ENCODE measurements around the gene JAG2.

JAG2 gene

DNA sequence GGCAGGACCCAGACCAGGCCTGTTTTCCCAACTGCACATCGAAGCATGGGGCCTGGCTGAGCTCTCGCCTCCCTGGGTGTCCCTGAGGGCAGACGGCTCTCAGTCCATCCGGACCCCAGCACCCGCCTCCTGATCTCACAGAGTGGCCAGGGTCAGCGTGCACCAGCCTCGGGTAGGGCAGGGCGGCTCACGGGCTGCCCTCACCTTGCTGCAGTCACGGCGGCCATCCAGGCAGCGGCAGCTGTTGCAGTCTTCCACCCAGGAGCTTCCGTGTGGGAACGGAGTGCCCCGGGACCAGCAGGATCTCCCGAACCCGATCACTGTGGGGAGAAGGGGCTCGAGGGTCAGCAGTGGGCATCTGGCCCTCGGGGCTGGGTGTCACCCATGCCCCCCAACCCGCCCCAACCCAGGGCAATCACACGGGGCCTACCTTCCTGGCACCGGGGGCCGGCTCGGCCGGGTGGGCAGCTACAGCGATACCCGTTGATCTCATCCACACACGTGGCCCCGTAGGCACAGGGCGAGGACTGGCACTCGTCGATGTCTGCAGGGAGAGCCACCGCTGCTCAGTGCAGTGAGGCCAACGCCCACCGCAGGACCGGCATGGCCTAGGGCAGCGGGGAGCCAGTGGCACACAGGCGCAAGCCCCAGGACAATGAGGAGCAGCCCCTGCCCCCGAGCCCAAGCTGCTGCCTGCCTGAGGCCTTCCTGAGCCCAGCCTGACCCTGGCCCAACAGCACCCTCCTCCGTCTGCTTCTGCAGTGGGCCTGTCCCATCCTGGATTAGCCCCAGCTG is 22.2 kb downstream of the JAG2 start:
- Histone ChIP-seq H3K4me1 (no peaks in the 10 kb centered on the region), H3K4me3 (no peak overlapping the region), H3K36me3 (peaks cover 0 to 52% (median 27%) of the 10 kb centered on the region in 3 donors), H3K27ac (no peak overlapping the region), H3K27me3 (no peaks in the 10 kb centered on the region), H3K9me3 (no peaks in the 10 kb centered on the region)
- TF ChIP-seq, protein P1, sequence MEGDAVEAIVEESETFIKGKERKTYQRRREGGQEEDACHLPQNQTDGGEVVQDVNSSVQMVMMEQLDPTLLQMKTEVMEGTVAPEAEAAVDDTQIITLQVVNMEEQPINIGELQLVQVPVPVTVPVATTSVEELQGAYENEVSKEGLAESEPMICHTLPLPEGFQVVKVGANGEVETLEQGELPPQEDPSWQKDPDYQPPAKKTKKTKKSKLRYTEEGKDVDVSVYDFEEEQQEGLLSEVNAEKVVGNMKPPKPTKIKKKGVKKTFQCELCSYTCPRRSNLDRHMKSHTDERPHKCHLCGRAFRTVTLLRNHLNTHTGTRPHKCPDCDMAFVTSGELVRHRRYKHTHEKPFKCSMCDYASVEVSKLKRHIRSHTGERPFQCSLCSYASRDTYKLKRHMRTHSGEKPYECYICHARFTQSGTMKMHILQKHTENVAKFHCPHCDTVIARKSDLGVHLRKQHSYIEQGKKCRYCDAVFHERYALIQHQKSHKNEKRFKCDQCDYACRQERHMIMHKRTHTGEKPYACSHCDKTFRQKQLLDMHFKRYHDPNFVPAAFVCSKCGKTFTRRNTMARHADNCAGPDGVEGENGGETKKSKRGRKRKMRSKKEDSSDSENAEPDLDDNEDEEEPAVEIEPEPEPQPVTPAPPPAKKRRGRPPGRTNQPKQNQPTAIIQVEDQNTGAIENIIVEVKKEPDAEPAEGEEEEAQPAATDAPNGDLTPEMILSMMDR (IDR thresholded peaks at IDR 0.05): no peak
- peak; percentile 12 to 60 for DNase-seq
- intact Hi-C loops (cut with DNase I; ENCODE audit: low total_unique reads): no loop called here

DNA sequence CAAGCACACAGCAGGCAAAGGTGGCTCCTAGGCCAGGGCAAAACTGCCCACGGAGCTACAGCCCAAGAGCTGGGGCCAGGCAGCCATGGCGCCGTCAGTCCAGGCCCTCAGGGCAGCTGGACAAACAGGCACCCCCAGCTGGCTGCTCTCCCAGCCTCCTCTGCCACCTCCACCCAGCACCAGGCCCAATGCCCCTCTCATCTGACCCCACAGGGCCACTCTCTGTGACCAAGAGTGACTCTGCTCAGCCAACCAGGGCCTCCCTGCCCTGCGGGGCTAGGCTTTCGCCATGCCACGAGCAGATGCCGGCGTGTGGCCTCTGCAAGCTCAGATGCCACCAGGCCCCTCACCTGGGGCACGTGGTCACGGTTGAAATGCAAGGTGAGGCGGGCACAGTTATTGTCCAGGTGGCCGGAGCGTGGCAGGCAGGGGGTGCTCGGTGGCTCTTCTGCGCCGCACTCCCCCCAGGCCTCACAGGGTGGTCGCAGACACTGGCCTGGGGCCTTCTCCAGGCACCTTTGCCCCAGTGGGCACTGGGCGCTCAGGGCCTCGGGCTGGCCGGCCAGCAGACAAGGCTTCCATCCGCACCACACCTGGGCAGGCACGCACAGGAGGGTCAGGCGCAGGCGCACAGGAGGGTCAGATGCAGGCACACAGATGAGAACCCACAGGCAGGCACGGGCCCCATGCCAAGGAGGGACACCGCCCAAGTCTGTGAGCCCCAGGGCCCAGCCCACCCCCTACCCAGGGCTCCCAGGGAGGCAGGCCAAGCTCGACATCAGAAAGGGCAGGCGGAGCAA is 23.0 kb downstream of the JAG2 start:
- DNase-seq: peak; percentile 9 to 58
- Histone ChIP-seq H3K9me3 (peaks cover 0 to 8% (median 6%) of the 10 kb centered on the region in 3 donors), H3K27me3 (no peaks in the 10 kb centered on the region), H3K4me3 (no peak overlapping the region), H3K36me3 (peaks cover 0 to 55% (median 31%) of the 10 kb centered on the region in 3 donors), H3K4me1 (no peaks in the 10 kb centered on the region), H3K27ac (no peak overlapping the region)
- TF ChIP-seq, protein P1 (IDR thresholded peaks at IDR 0.05): no peak
- intact Hi-C loops (cut with DNase I; ENCODE audit: low total_unique reads): no loop called here

DNA sequence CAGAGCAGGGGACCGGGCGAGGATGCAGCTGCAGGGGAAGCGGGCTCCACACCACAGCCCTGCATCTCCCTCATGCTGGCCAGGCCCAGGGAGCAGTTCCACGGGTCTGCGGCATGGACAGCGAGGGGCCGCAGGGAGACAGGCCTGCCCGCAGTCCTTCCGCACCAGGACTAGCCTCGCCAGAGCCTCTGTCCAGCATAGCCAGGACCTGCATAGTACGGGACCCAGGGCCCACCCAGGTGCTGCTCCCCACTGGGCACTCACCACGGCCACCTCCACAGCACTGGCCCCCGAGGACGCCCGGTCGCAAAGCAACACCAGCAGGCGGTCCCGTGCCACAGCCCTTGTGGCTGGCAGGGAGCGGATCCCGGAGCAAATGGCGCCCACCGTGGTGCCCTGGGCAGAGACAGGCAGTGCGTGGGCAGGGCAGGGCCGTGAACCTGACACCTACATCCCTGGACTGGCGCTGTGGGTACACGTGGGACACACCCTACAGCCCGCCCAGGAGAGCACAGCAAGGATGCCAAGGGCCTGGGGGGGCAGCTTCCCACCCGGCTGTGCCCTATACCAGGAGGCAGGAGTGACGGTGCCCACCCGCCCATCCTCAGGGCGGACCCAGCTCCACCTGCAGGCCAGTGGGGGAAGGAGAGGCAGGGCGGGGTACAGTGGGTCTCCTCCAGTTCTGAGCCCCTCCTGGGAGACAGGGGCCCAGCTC is 23.8 kb downstream of the JAG2 start:
- H3K36me3 ChIP-seq: peaks cover 0 to 61% (median 33%) of the 10 kb centered on the region in 3 donors
- peaks cover under 1 to 15% (median 14%) of the 10 kb centered on the region in 3 donors for H3K9me3 ChIP-seq
- H3K27me3 ChIP-seq: no peaks in the 10 kb centered on the region
- TF ChIP-seq, protein P1 (IDR thresholded peaks at IDR 0.05): no peak
- no peak overlapping the region for H3K27ac ChIP-seq
- no peak overlapping the region for H3K4me3 ChIP-seq
- DNase-seq: peak; percentile 12 to 60
- intact Hi-C loops (cut with DNase I; ENCODE audit: low total_unique reads): no loop called here
- no peaks in the 10 kb centered on the region for H3K4me1 ChIP-seq

DNA sequence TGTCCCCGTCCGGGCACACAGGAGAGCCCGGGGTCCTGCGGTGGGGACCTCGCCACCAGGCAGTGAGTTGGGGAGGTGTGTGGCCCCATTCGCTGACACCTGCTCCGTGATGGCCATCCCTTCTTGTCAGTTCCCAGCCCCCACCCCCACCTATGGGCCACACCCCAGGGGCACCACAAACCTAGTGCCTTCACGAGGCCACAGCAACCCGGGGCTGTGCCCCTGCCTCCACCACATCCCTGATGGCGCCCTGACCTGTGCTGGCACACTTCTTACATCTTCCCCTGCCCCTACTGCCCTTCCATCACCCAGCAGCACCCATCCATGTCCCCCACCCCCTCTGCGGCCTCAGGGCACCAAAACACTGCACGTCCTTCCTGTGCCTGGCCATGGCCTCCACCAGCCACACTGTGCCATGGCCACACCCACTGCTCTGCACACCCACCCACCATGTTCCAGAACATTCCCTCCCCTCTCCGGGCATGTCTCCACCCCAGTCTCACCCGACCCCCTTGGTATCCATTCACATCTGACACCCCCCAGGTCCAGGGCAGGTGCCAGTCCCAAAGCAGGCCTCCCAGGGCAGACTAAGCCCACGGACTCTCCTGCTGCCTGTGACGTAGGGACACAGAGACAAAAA is 24.4 kb downstream of the JAG2 start:
- Histone ChIP-seq H3K4me3 (no peak overlapping the region), H3K27me3 (no peaks in the 10 kb centered on the region), H3K27ac (no peak overlapping the region), H3K9me3 (peaks cover 5 to 22% (median 21%) of the 10 kb centered on the region in 3 donors), H3K36me3 (peaks cover 0 to 60% (median 33%) of the 10 kb centered on the region in 3 donors), H3K4me1 (no peaks in the 10 kb centered on the region)
- TF ChIP-seq, protein P1 (IDR thresholded peaks at IDR 0.05): no peak
- peak; percentile 9 to 43 for DNase-seq
- intact Hi-C loops (cut with DNase I; ENCODE audit: low total_unique reads): no loop called here

DNA sequence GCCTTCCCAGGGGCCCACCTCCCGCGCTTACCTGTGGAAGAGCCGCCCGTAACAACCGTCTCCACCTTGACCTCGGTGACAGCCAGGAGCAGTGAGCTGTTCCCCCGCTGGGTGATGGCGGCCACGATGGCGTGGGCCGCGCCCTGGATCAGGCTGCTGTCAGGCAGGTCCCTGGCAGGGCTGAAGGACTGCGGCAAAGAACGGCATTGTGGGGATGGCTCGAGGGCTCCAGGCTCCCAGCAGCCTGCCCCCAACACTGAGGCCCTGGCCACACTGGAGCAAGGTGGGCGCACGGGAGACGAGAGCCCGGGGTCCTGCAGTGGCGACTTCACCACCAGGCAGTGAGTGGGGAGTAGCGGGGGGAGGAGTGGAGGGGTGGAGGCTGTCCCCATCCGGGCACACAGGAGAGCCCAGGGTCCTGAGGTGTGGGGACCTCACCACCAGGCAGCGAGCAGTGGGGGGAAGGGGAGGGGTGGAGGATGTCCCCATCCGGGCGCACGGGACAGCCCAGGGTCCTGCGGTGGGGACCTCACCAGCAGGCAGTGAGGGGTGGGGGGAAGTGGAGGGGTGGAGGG is 25.0 kb downstream of the JAG2 start:
- DNase-seq: peak in 1 of 2 donors; percentile 5
- Histone ChIP-seq H3K9me3 (peaks cover 5 to 23% (median 21%) of the 10 kb centered on the region in 3 donors), H3K36me3 (peaks cover 0 to 54% (median 33%) of the 10 kb centered on the region in 3 donors), H3K27ac (no peak overlapping the region), H3K4me3 (no peak overlapping the region), H3K4me1 (no peaks in the 10 kb centered on the region), H3K27me3 (no peaks in the 10 kb centered on the region)
- TF ChIP-seq, protein P1 (IDR thresholded peaks at IDR 0.05): no peak
- intact Hi-C loops (cut with DNase I; ENCODE audit: low total_unique reads): no loop called here

Data from tibial artery (tissue), 4 donors.